ENCODE results near the gene MSTN.

Gene MSTN

GRCh38 chr2:190068764-190069163 is 6.2 kb upstream of the MSTN start:
- TF ChIP-seq CTCF (IDR thresholded peaks at IDR 0.05; ENCODE audit: low read length) (no peak), EZH2 (IDR thresholded peaks at IDR 0.05; ENCODE audit: borderline replicate concordance, low read length) (no peak)
- H3K27ac ChIP-seq (ENCODE audit: low read depth, low read length, poor library complexity, severe bottlenecking) = no peak overlapping the region

GRCh38 chr2:190065839-190066238 is 3.3 kb upstream of the MSTN start:
- H3K9ac ChIP-seq (ENCODE audit: low read length) = no peak overlapping the region
- TF ChIP-seq EZH2 (IDR thresholded peaks at IDR 0.05; ENCODE audit: borderline replicate concordance, low read length) (no peak), CTCF (IDR thresholded peaks at IDR 0.05; ENCODE audit: low read length) (no peak)
- no peaks in the 10 kb centered on the region for H3K9me2 ChIP-seq (ENCODE audit: low read depth, low read length)
- H3K27ac ChIP-seq (ENCODE audit: low read depth, low read length, poor library complexity, severe bottlenecking) = no peak overlapping the region
- 0 out of 2 replicates have a peak, but pooled peaks cover 4% of the 10 kb centered on the region for H3F3A ChIP-seq (ENCODE audit: insufficient read depth, low read length)
- no peak overlapping the region for H3K4me2 ChIP-seq (ENCODE audit: low read length)
- H3K4me3 ChIP-seq (ENCODE audit: low read depth, low read length, poor library complexity, severe bottlenecking) = no peak overlapping the region
- H3K79me2 ChIP-seq (ENCODE audit: insufficient read depth, low read length) = no peaks in the 10 kb centered on the region
- no peak overlapping the region for H2AFZ ChIP-seq (ENCODE audit: low read length)
- no peaks in the 10 kb centered on the region for H3K36me3 ChIP-seq (ENCODE audit: insufficient read depth, low read length)
- H3K27me3 ChIP-seq (ENCODE audit: insufficient read depth, low read length) = no peaks in the 10 kb centered on the region
- H4K20me1 ChIP-seq (ENCODE audit: insufficient read depth, low read length) = no peaks in the 10 kb centered on the region
- H3K4me1 ChIP-seq (ENCODE audit: insufficient read depth, low read length, severe bottlenecking) = no peaks in the 10 kb centered on the region
- no peaks in the 10 kb centered on the region for H3K9me3 ChIP-seq (ENCODE audit: low read length)

More at GRCh38 chr2:190068764-190069163, 6.2 kb upstream of the MSTN start:
- H3K4me1 ChIP-seq (ENCODE audit: insufficient read depth, low read length, severe bottlenecking) = no peaks in the 10 kb centered on the region
- no peaks in the 10 kb centered on the region for H3K79me2 ChIP-seq (ENCODE audit: insufficient read depth, low read length)
- no peaks in the 10 kb centered on the region for H4K20me1 ChIP-seq (ENCODE audit: insufficient read depth, low read length)
- H3K9me2 ChIP-seq (ENCODE audit: low read depth, low read length) = no peaks in the 10 kb centered on the region
- 0 out of 2 replicates have a peak, but pooled peaks cover 4% of the 10 kb centered on the region for H3F3A ChIP-seq (ENCODE audit: insufficient read depth, low read length)
- H3K9ac ChIP-seq (ENCODE audit: low read length) = no peak overlapping the region
- no peak overlapping the region for H2AFZ ChIP-seq (ENCODE audit: low read length)
- H3K4me3 ChIP-seq (ENCODE audit: low read depth, low read length, poor library complexity, severe bottlenecking) = no peak overlapping the region
- no peaks in the 10 kb centered on the region for H3K36me3 ChIP-seq (ENCODE audit: insufficient read depth, low read length)
- no peak overlapping the region for H3K4me2 ChIP-seq (ENCODE audit: low read length)
- H3K9me3 ChIP-seq (ENCODE audit: low read length) = no peaks in the 10 kb centered on the region
- H3K27me3 ChIP-seq (ENCODE audit: insufficient read depth, low read length) = no peaks in the 10 kb centered on the region

- Histone ChIP-seq H3K4me2 (ENCODE audit: low read length) (no peak overlapping the region), H3K27ac (ENCODE audit: low read depth, low read length, poor library complexity, severe bottlenecking) (no peak overlapping the region), H3F3A (ENCODE audit: insufficient read depth, low read length) (no peaks in the 10 kb centered on the region), H3K27me3 (ENCODE audit: insufficient read depth, low read length) (no peaks in the 10 kb centered on the region), H3K79me2 (ENCODE audit: insufficient read depth, low read length) (no peaks in the 10 kb centered on the region), H2AFZ (ENCODE audit: low read length) (no peak overlapping the region), H3K9me3 (ENCODE audit: low read length) (no peaks in the 10 kb centered on the region), H3K36me3 (ENCODE audit: insufficient read depth, low read length) (no peaks in the 10 kb centered on the region), H3K9ac (ENCODE audit: low read length) (no peak overlapping the region), H3K9me2 (ENCODE audit: low read depth, low read length) (no peaks in the 10 kb centered on the region), H4K20me1 (ENCODE audit: insufficient read depth, low read length) (no peaks in the 10 kb centered on the region), H3K4me3 (ENCODE audit: low read depth, low read length, poor library complexity, severe bottlenecking) (no peak overlapping the region), H3K4me1 (ENCODE audit: insufficient read depth, low read length, severe bottlenecking) (no peaks in the 10 kb centered on the region)
- TF ChIP-seq EZH2 (IDR thresholded peaks at IDR 0.05; ENCODE audit: borderline replicate concordance, low read length) = no peak
- no peak for TF ChIP-seq CTCF (IDR thresholded peaks at IDR 0.05; ENCODE audit: low read length)
Measured at GRCh38 chr2:190063624-190064023, 1.1 kb upstream of the MSTN start.

Measured in OCI-LY1 (cell line).